Frontal cortex (tissue), 4 donors: ENCODE results near the gene INSL6. TPM values are rescaled to one million over a fixed set of nuclear protein-coding genes. Genes with fewer than 3 reads are reported as not detected.
"Not testable (repeated sequence)": the region's sequence is repeated elsewhere in the genome, so short reads cannot be mapped to it uniquely, and the experiment has no call there.

ENCODE experiments used
- DNase-seq, 2 donors: peaks; one replicate each; pipeline ENCODE4 v3.0.0; 2012; ENCODE audit warnings: low spot score in 2 of 2
- FAIRE-seq: peaks from 2 replicates; lab custom pipeline; 2012; peaks lifted over from hg19 to GRCh38; lab: Jason Lieb, UNC
- total RNA-seq: library from RNA; depleted of rRNA; stranded (reverse); fragments of >200 nt; gene quantifications from one replicate; pipeline ENCODE4 v1.2.3, GENCODE V29; 2014
- donor health status: control.
- donor health status: control.
- donor health status: control.

The INSL6 gene, protein sequence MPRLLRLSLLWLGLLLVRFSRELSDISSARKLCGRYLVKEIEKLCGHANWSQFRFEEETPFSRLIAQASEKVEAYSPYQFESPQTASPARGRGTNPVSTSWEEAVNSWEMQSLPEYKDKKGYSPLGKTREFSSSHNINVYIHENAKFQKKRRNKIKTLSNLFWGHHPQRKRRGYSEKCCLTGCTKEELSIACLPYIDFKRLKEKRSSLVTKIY
- not detected for total RNA-seq

DNA sequence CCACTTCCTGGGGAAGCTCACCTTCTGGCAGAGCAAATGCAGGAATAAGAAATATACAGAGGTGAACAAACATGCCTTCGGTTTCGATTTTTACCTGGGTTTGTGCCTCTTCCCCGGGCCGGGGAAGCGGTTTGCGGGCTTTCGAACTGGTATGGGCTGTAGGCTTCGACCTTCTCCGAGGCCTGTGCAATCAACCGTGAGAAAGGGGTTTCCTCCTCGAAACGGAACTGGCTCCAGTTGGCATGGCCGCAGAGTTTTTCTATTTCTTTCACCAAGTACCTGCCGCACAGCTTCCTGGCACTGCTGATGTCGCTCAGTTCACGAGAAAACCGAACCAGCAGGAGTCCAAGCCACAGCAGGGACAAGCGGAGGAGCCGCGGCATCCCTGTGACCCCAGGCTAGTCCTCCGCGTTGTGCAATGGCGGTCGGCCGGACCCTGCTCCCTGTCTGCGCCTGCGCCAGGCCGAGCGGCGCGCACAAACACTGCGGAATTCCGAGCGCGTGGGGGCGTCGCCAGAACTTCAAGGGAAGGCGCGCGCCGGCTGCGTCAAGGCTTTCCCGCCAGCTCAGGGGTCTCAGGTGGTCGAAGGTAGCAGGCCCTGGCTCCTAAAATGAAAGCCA is at the start of gene INSL6:
INSL6 (minus strand) TSS at position 420 of the 621 bp plus-strand sequence; CDS start at position 383, 37 bp downstream.
- FAIRE-seq (no peak), DNase-seq (no peak)

DNA sequence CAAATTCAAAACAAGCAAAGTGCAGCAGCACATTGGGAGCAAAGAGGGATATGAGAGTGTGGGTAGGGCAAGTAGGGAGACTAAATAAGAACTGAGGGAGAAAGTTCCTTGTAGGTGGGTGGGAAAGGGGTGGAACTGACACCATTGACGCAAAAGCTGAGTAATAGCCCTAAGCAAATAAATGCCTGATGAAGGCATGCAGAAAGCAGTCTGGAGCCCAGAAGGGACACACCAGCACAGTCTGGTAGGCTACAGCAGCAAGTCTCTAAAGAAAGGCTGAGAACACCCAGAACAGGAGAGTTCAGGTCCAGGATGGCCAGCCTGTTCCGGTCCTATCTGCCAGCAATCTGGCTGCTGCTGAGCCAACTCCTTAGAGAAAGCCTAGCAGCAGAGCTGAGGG is 45.8 kb upstream of the INSL6 start, which contains the start of gene INSL4:
INSL4 (plus strand) TSS at position 208 of the 400 bp plus-strand sequence; CDS start at position 313, 105 bp downstream.
- DNase-seq: no peak
- FAIRE-seq: no peak

- FAIRE-seq (no peak), DNase-seq (no peak)
Measured at GRCh38 chr9:5230554-5230953, 45.1 kb upstream of the INSL6 start.

- FAIRE-seq (no peak), DNase-seq (no peak)
Measured at GRCh38 chr9:5205071-5205470, 19.6 kb upstream of the INSL6 start.

DNA sequence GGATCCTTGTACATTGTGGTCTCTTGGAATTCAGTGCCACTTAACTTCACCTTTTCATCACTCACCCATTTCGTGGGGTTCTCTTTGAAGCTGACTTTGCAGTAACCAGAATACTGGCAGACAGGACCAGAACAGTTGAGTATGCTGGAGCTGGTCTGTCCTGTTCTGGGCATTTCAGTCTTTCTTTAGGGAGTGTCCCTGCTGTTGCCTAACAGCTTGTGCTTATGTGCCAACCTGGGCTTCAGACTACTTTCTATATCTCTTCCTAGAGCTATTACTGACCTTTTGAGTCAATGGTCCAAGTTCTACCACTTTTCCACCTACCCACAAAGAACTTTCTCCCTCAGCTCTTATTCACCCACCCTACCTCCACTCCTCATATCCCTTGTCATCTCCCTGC is 10.0 kb upstream of the INSL6 start:
- FAIRE-seq (no peak), DNase-seq (no peak)

DNA sequence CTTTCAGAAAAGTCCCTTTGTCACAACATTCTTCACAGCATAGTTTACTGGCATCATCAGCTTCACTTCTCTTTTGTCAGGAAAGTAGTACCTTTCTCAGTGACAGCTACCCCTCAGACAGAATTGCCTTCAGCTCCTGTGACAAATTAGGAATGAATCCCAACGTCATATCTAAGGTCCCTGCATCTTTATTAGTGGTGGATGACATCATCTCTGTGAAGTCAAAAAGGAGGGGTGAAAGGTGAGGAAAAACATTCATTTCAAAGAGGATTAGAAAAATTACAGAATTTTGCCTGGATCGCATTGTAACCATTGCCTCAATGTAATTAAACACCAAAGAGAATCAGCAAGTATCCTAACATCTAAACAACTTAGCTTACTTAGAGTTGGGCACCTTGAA is 7.9 kb upstream of the INSL6 start:
- no peak for FAIRE-seq

GRCh38 chr9:5191985-5192384 is 6.5 kb upstream of the INSL6 start:
- no peak for FAIRE-seq
- no peak for DNase-seq

More for the DNA sequence above, 7.9 kb upstream of the INSL6 start:
- no peak for DNase-seq

- DNase-seq: no peak
- FAIRE-seq: no peak
Measured at GRCh38 chr9:5188060-5188984, 2.9 kb upstream of the INSL6 start.

DNA sequence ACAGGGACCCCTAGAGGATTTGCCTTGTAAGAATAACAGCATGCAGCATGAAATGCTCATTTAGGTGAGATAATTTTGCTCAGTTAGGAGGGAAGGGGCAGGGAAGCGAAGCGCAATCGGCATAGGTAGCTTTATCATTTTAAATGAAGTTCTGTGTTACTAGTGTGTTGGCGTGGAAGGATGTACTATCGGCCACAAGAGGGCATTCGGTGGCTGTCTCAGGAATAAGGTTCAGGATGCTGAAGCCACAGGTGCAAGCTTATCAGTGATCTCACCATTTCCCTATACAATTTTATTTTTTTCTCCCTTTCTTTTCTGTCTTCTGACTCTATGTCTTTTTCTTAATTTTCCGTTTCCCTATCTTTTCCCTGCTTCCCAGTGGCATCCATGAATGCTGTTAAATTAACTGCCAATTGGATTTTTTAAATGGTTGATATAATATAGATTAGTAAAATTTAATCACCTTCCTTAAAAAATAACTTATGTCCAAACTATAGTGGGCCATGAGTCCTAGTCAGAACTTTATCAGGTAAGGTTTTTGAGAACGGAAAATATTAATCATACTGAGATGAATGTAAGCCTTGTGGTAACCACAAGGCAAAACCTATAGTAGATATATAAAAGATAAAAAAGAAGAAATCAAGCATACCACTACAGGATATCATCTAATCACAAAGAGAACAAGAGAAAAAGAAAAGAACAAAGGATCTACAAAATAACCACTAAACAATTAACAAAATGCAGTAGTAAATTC is 1.2 kb upstream of the INSL6 start:
- peak; percentile 41 for DNase-seq
- FAIRE-seq: no peak

GRCh38 chr9:5184776-5185175 is 663 bp downstream of the INSL6 start:
- FAIRE-seq: no peak
- DNase-seq: no peak

- not testable (repeated sequence) for FAIRE-seq
Measured at GRCh38 chr9:5180631-5181030, 4.8 kb downstream of the INSL6 start.

GRCh38 chr9:5178126-5178805 is 7.2 kb downstream of the INSL6 start:
- FAIRE-seq: no peak
- DNase-seq: no peak

More at GRCh38 chr9:5180631-5181030, 4.8 kb downstream of the INSL6 start:
- not testable (repeated sequence) for DNase-seq

DNA sequence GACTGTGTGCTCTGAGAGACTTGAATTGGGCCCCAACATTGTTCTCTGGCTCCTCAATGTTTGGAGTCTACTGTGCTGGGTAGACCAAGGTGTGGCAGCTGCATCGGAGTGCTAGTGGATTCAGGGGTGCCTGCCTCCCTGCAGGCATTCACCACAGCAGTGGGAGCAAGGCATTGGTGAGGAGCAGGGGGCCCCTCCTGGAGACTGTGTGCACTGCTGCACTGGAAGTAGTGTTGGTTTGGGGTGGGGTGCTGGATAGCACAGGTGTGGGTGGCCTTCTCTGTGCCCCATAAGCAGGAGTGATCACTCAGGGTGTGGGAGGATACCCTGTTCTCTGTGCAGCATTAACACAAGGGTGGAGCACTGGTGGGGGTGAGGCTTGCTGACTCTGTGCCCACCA is 39.2 kb downstream of the INSL6 start:
- DNase-seq (no peak), FAIRE-seq (no peak)

DNA sequence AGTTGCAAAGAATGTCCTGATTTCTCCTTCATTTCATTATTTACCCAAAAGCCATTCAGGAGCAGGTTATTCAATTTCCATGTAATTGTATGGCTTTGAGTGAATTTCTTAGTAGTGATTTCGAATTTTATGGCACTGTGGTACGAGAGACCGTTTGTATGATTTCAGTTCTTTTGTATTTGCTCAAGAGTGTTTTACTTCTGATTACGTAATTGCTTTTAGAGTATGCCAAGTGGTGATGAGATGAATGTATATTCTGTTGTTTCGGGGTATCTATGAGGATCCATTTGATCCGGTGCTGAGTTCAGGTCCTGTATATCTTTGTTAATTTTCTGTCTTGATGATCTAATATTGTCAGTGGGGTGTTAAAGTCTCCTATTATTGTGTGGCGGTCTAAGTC is 41.2 kb downstream of the INSL6 start:
- DNase-seq: no peak

GRCh38 chr9:5140151-5140550 is 45.3 kb downstream of the INSL6 start:
- DNase-seq: no peak
- no peak for FAIRE-seq

More for the DNA sequence above, 41.2 kb downstream of the INSL6 start:
- FAIRE-seq: no peak

DNA sequence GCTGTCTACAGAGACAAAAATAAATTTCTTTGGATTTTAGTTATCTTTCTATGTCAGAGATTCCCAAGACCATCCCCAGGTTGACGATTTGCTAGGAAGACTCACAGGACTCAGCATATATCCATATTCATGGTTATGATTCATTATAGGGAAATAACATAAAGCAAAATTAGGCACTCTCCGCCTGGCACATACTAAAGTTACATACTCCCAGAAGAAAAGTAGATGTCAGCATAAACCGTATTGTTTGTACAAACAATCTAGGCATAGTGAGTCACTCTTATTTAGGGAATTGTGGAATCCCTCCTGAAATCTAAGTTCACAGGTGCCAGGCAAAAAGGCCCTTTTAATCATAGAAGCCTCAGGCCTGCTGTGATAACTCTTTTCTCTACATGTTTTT is 62.9 kb downstream of the INSL6 start:
- FAIRE-seq: no peak
- DNase-seq: no peak

- FAIRE-seq: no peak
- no peak for DNase-seq
Measured at GRCh38 chr9:5122116-5122515, 63.3 kb downstream of the INSL6 start.

GRCh38 chr9:5113994-5114748 is 71.3 kb downstream of the INSL6 start:
- no peak for FAIRE-seq
- no peak for DNase-seq
